Measurements from ENCODE around the gene SVEP1. TPM values are rescaled to one million over a fixed set of nuclear protein-coding genes. Genes with fewer than 3 reads are reported as not detected.
A peak's percentile ranks its signal among the peaks of the same experiment; 100 is the strongest.

Gene SVEP1
- total RNA-seq, 1 donor from 2014 or later, result 8.8 TPM

DNA sequence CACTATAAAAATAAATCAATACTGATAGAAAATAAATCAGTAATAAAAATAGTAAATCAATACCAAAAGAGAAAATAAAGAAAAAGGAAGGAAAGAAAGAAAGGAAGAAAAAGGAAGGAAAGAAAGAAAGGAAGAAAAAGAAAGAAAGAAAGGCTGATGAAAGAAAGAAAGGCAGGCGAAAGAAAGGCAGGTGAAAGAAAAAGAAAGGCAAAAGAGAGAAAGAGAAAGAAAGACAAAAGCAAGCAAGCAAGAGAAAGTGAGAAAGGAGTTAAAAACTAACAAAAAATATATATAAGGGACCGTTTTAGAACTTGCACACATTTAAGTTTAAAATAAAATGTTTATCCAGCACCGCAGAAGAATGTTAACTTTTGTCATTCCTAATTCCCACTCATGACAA lies 116.0 kb downstream of the SVEP1 start:
- TF ChIP-seq, protein P1, sequence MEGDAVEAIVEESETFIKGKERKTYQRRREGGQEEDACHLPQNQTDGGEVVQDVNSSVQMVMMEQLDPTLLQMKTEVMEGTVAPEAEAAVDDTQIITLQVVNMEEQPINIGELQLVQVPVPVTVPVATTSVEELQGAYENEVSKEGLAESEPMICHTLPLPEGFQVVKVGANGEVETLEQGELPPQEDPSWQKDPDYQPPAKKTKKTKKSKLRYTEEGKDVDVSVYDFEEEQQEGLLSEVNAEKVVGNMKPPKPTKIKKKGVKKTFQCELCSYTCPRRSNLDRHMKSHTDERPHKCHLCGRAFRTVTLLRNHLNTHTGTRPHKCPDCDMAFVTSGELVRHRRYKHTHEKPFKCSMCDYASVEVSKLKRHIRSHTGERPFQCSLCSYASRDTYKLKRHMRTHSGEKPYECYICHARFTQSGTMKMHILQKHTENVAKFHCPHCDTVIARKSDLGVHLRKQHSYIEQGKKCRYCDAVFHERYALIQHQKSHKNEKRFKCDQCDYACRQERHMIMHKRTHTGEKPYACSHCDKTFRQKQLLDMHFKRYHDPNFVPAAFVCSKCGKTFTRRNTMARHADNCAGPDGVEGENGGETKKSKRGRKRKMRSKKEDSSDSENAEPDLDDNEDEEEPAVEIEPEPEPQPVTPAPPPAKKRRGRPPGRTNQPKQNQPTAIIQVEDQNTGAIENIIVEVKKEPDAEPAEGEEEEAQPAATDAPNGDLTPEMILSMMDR (IDR thresholded peaks at IDR 0.05; ENCODE audit: borderline replicate concordance), result no peak
- intact Hi-C loops (cut with micrococcal nuclease), result no loop called here

DNA sequence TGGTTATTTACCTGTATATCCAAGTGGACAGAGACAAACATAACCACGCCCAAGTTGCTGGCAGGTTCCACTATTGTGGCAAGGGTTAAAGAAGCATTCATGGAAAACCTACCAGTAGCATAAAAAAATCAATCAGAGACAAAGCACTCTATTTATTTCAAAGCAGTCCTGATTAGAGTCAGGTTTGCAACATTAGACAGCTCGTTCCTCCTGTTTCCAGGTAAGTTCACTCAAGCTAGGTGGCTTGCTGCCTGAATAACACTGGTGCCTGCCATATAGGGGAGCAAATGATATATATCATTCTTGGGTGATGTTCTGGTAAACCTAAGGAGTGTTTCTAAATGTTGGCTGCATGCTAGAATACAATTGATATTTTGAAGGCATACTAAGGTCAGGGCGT lies 122.3 kb downstream of the SVEP1 start:
- TF ChIP-seq, protein P1 (IDR thresholded peaks at IDR 0.05; ENCODE audit: borderline replicate concordance), result no peak
- intact Hi-C loops (cut with micrococcal nuclease), result loop anchor here (10.0 kb wide), 1 partner anchor 168 kb away; no protein-coding TSS in a partner anchor
- H3K4me3 ChIP-seq, result no peak overlapping the region
- no peak overlapping the region for H3K27ac ChIP-seq (replicated peaks)
- H3K4me1 ChIP-seq, result no peaks in the 10 kb centered on the region
- H3K9me3 ChIP-seq (replicated peaks), result no peaks in the 10 kb centered on the region
- no peak for DNase-seq
- H3K27me3 ChIP-seq (ENCODE audit: low read depth), result no peaks in the 10 kb centered on the region
- no peaks in the 10 kb centered on the region for H3K36me3 ChIP-seq

More for the DNA sequence above, 116.0 kb downstream of the SVEP1 start:
- DNase-seq, result no peak
- no peak overlapping the region for H3K27ac ChIP-seq (replicated peaks)
- no peaks in the 10 kb centered on the region for H3K27me3 ChIP-seq (ENCODE audit: low read depth)
- H3K4me1 ChIP-seq, result no peaks in the 10 kb centered on the region
- no peak overlapping the region for H3K4me3 ChIP-seq
- H3K36me3 ChIP-seq, result no peaks in the 10 kb centered on the region
- no peaks in the 10 kb centered on the region for H3K9me3 ChIP-seq (replicated peaks)

DNA sequence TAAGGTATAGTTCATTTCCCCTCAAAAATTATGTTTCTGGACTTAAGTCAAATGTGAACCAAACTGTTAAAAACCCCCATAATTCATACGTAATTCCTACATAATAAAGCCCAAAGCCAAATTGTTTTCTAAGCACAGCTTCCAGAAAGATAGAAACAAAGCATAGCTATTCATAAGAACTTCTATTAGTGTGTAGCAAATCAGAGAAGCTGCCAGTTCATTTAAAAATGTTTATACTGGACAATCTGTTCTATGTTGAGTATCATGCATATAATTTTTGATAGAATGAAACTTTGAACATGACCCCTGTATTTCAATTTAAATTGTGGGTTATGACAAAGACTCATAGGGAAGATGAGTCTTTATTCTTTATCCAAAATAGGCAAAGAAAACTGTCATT lies 122.9 kb downstream of the SVEP1 start:
- DNase-seq, result no peak
- intact Hi-C loops (cut with micrococcal nuclease), result loop anchor here (10.0 kb wide), 1 partner anchor 168 kb away; no protein-coding TSS in a partner anchor
- TF ChIP-seq, protein P1 (IDR thresholded peaks at IDR 0.05; ENCODE audit: borderline replicate concordance), result no peak
- Histone ChIP-seq H3K27ac (replicated peaks) (no peak overlapping the region), H3K36me3 (no peaks in the 10 kb centered on the region), H3K27me3 (ENCODE audit: low read depth) (no peaks in the 10 kb centered on the region), H3K9me3 (replicated peaks) (no peaks in the 10 kb centered on the region), H3K4me3 (no peak overlapping the region), H3K4me1 (no peaks in the 10 kb centered on the region)

DNA sequence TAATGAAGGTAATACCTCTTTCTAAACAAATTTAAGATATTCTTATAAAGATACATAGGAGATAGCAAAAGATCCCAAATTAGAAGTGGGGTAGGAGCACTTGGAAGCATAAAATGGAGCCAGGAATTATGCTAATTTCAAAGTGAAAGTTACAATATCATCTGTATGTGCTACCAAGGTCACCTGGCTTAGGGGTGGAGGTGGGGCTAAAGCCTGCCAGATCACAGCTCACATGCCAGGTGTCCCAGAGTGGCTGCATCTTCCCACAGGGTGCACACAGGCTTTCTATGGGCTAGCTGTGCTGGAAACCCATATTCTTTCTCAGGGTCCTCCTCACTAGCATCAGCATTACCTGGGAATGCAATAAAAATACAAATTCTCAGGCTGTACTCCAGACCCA lies 123.7 kb downstream of the SVEP1 start:
- TF ChIP-seq, protein P1 (IDR thresholded peaks at IDR 0.05; ENCODE audit: borderline replicate concordance), result no peak
- Histone ChIP-seq H3K9me3 (replicated peaks) (no peaks in the 10 kb centered on the region), H3K36me3 (no peaks in the 10 kb centered on the region), H3K27me3 (ENCODE audit: low read depth) (no peaks in the 10 kb centered on the region), H3K4me1 (no peaks in the 10 kb centered on the region), H3K27ac (replicated peaks) (no peak overlapping the region), H3K4me3 (no peak overlapping the region)
- DNase-seq, result no peak
- intact Hi-C loops (cut with micrococcal nuclease), result loop anchor here (10.0 kb wide), 1 partner anchor 169 kb away; no protein-coding TSS in a partner anchor

DNA sequence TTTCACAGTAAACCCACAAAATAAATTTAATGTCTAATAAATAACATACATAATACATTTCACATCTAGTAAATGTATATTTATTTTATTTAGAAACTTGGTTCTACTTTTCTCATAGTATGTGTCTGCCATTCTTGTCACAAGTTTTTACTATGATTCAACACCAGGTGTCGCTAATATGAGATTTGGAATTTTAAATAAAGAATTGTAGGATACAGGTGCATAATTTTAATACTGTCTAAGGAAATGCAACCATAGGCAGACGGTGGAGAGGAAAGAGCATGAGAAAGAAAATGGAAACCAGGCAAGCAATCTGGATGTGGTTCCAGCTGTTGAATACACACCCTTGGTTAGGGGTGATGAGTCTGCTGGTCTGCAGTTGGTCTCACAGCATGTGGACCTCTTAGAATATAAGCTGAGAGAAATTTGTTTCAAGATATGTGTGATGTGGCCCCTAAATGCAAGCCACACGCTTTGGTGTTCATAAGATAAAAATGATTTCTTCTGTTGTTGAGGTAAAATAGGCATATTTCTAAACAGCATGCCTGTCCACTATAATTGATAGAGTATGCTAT lies 127.2 kb downstream of the SVEP1 start:
- Histone ChIP-seq H3K4me1 (no peaks in the 10 kb centered on the region), H3K9me3 (replicated peaks) (no peaks in the 10 kb centered on the region), H3K4me3 (no peak overlapping the region), H3K27me3 (ENCODE audit: low read depth) (no peaks in the 10 kb centered on the region), H3K27ac (replicated peaks) (no peak overlapping the region), H3K36me3 (no peaks in the 10 kb centered on the region)
- TF ChIP-seq, protein P1 (IDR thresholded peaks at IDR 0.05; ENCODE audit: borderline replicate concordance), result peak; percentile 60
- DNase-seq, result no peak
- intact Hi-C loops (cut with micrococcal nuclease), result loop anchor here (10.0 kb wide), 1 partner anchor 172 kb away; no protein-coding TSS in a partner anchor

All from left ventricle myocardium inferior (tissue), 1 donor.